GM21619 (cell line): ENCODE measurements around the gene GPR158.

Source experiments
- ATAC-seq: cut with Tn5 transposase; IDR thresholded peaks from one replicate; pipeline ENCODE4 v1.9.1; 2021; ENCODE audit not compliant: unreplicated experiment

GPR158 gene

GRCh38 chr10:25651534-25651933 lies 476.7 kb downstream of the GPR158 start:
- no peak for ATAC-seq
